Skin of body (tissue), 2 donors: Measurements from ENCODE around the gene CLDN2. TPM values are rescaled to one million over a fixed set of nuclear protein-coding genes. Genes with fewer than 3 reads are reported as not detected.
"Not testable (repeated sequence)": the region's sequence is repeated elsewhere in the genome, so short reads cannot be mapped to it uniquely, and the experiment has no call there.

Experiments
- DNase-seq: peaks from one replicate; lab custom pipeline; 2025; lab: John Stamatoyannopoulos, UW
- total RNA-seq: library from RNA; depleted of rRNA; stranded (reverse); fragments of >200 nt; gene quantifications from one replicate; pipeline ENCODE4 v1.2.3, GENCODE V29; 2014

The CLDN2 gene
- total RNA-seq, 1 donor from 2014 or later, result 0.10 TPM

DNA sequence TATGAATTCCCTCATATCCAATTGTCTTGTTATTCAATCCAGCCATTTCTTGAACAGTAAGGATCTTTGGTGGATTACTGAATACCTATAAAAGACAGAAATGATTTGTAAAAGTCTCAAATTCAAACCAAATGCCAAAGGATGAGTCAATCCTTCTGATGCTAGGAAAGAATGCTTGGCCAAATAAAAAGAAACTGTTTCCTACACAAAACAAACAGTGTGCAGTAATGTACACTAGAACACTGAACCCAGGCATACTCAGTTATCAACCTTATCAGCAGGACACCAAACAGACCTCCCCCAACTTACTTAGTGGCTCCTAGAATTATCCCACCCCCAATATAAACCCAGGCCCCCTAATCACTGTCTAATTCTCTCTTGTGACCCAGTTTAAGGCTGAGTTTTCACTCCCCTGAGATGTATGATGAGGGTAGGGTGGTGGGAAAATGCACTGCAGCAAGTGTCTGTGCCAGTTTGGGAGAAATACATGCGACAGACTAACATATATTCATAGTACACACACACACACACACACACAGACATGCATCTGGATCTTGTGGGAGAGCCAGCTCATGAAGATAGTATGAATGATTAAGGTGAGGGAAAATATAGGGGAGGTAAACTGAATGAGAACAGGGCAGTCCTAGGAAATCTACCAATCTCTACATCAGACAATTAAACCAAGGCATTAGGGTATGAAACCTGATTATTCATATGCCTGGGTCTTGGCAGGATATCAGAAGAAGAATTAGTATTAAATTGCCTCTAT, 35.0 kb downstream of the CLDN2 start:
- DNase-seq, result no peak

DNA sequence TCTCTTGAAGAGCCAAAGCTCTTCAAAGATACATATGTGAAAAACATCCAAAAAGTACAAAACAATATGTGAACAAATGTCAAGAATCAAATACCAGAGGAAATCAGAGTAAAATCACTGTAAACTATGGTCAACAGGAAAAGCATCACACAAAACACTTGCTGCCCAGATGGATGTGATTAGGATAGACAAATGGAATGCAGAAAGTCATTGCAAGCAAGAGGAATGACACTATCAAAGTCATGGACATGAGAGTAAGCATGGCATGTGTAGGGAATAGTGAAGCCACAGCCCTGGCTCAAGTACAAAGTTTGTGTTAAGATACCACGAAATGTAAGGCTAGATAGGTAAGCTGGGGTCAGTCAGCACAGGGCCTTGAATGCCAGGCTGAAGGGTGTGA, 37.7 kb downstream of the CLDN2 start:
- no peak for DNase-seq

DNA sequence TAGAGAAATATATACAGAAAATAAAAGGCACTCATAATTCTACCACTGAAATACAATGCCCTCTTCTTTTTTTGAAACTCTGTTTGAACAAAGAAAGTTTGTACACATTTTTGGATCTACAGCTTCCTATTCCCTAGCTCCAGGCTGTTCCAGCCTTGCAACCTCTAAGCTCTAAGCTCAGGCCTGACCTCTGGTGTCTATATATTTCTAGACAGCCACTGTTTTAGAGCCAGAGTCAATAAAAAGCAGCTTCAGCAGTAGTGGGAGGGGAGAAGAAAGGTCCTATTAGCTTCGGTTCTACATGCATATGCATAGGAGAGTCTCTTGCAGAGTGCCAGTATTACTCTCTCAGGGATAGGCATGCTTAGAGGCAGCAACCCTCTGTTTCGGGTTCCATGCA, 39.7 kb downstream of the CLDN2 start:
- no peak for DNase-seq

DNA sequence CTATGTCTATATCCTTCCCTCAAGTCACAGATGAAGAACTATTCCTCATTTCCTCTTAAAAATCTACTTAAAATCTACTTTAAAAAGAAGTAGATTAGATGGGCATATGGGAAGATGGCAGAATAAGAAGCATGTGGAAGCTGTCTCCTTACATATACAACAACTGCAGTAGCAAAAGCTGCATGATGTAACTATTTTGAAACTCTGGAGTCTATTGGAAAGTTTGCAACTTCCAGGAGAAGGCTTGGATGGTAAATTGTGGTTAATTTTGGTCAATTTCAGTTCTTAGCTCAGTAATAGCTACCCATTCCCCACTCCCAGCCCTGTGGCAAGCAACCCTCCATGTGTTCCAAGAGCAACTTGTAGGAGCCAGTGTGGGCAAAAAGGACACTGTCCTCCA, 42.9 kb downstream of the CLDN2 start:
- no peak for DNase-seq

DNA sequence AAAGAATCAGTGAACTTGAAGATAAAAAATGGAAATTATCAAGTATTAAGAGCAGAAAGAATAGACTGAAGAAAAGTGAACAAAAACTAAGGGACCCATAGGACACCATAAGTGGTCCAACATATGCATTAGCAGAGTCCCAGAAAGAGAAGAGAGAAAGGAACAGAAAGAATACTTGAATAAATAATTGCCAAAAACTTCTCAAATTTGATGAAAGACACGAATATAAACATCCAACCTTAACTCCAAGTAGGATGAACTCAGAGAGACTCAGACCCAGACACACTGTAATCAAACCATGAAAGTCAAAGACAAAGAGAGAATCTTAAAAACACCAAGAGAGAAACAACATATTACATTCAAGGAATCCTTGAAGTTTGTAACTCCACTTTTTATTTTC, 44.1 kb downstream of the CLDN2 start:
- no peak for DNase-seq

DNA sequence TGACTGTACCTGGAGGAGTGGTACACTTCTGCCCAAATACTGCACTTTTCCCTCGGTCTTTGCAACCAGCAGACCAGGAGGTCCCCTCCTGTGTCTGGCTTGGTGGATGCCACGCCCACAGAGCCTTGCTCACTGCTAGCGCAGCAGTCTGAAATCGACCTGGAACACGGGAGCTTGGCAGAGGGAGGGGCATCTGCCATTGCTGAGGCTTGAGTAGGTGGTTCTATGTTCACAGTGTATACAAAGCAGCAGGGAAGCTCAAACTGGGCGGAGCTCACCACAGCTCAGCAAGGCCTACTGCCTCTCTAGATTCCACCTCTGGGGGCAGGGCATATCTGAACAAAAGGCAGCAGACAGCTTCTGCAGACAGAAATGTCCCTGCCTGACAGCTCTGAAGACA, 46.3 kb downstream of the CLDN2 start:
- not testable (repeated sequence) for DNase-seq

DNA sequence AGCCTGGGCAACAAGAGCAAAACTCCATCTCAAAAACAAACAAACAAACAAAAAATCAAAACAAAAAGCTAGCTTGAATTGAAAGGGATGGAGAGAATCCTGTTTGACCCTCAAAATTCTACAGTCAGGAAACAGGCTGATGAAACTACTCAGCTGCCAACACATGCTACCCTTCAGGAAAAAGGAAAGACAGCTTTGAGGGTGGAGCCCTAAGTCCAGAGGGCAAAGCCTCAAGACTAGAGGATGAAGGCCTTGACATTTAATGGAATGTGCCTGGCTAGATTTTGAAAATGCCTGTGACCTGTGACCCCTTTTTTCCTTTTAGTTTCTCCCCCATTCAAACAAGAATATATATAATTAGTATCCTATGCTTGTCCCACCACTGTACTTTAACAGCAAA, 52.7 kb downstream of the CLDN2 start:
- no peak for DNase-seq

DNA sequence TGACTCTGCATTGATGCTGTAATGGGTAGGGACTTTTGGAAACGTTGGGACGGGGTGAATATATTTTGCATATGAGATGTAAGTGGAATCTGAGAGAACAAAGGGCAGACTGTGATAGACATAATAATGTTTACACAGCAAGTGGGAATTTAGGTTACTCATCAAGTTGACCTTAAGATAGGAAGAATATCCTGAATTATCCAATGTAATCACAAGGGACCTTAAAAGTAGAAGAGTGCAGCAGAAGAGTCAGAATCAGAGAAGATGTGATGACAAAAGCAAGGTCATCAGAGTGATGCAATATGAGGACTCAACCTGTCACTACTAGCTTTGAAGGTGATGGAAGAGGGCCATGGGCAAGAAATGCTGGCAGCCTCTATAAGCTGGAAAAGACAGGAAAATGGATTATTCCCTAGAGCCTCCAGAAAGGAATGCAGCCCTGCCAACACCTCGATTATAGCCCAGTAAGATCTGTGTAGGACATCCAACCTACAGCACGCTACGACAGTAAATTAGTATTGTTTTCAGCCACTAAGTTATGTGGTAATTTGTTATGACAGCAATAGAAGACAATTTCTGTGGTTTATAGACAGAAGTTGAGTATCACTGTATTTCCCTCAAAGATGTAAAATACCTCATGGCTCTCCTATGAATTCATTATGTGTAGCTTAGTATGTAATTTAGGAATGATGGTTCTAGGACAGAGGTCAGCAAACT, 53.4 kb downstream of the CLDN2 start:
- no peak for DNase-seq

DNA sequence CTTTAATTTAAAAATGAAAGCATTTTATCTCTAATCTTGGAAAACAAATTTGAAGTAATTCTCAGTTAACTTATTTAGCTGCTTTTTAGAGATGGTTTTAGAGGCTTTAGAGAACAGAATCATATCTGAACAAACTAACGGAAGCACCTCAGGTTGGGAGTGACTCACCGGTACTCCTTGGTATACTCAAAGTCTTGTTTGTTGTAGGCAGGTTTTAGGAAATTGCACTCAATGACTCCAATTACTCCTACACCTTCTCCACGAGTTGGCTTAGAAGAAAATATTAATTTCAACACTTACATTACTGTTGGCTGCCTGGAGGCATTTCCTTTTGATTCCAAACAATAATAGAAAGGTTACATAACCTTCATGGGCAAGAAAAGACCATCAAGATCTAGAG, 56.2 kb downstream of the CLDN2 start:
- DNase-seq, result no peak

Other genes with a start within 250 kb of the CLDN2 start
- gene RNF128, start 193.7 kb upstream of the CLDN2 start, total RNA-seq, result 4.2 TPM
- gene TBC1D8B, start 117.7 kb upstream of the CLDN2 start, total RNA-seq, result 16.9 TPM
- not detected for gene RIPPLY1, start 17.1 kb upstream of the CLDN2 start, total RNA-seq
- gene MORC4, start 79.8 kb downstream of the CLDN2 start, total RNA-seq, result 42.2 TPM
- 17.7 TPM for gene RBM41, start 198.4 kb downstream of the CLDN2 start, total RNA-seq